ENCODE measurements around the gene RAB5B.
"Not testable (repeated sequence)": the region's sequence is repeated elsewhere in the genome, so short reads cannot be mapped to it uniquely, and the experiment has no call there.

RAB5B gene

DNA sequence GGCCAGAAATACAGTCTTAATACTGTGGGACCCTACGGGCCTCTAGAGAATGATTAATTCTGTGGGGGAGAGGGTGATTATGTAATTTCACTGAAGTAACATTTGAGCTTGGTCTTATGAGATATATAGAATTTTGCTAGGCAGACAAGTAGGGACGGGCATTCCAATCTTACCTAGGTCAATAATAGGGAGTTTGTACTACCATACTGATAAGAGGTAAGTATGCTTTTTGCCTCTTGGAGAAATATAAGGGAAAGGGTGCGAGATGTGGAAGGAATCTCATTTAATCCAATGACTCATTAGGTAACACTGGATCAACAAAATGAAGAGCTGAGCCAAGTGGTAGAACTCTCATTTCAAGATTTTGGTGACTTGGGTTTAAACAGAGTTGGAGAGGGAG, 5.2 kb downstream of the RAB5B start:
- H3K9me3 ChIP-seq (ENCODE audit: insufficient read depth, low read length, severe bottlenecking) = no peaks in the 10 kb centered on the region
- H3K27ac ChIP-seq (ENCODE audit: low read length) = no peak overlapping the region
- no peak overlapping the region for H3K9ac ChIP-seq (ENCODE audit: low read depth, low read length)
- H4K20me1 ChIP-seq (ENCODE audit: insufficient read depth, low read length) = 0 out of 2 replicates have a peak, but pooled peaks cover 2% of the 10 kb centered on the region
- no peak for TF ChIP-seq EZH2 (IDR thresholded peaks at IDR 0.05; ENCODE audit: borderline replicate concordance, low read depth, low read length, severe bottlenecking)
- TF ChIP-seq, protein P1, sequence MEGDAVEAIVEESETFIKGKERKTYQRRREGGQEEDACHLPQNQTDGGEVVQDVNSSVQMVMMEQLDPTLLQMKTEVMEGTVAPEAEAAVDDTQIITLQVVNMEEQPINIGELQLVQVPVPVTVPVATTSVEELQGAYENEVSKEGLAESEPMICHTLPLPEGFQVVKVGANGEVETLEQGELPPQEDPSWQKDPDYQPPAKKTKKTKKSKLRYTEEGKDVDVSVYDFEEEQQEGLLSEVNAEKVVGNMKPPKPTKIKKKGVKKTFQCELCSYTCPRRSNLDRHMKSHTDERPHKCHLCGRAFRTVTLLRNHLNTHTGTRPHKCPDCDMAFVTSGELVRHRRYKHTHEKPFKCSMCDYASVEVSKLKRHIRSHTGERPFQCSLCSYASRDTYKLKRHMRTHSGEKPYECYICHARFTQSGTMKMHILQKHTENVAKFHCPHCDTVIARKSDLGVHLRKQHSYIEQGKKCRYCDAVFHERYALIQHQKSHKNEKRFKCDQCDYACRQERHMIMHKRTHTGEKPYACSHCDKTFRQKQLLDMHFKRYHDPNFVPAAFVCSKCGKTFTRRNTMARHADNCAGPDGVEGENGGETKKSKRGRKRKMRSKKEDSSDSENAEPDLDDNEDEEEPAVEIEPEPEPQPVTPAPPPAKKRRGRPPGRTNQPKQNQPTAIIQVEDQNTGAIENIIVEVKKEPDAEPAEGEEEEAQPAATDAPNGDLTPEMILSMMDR (IDR thresholded peaks at IDR 0.05; ENCODE audit: borderline replicate concordance, extremely low read depth, low read length, poor library complexity, severe bottlenecking) = no peak
- no peak for DNase-seq
- H3K4me2 ChIP-seq (ENCODE audit: insufficient read depth, low read length) = no peak overlapping the region
- peaks cover 40% of the 10 kb centered on the region for H3K36me3 ChIP-seq (ENCODE audit: insufficient read depth, low read length)
- H2AFZ ChIP-seq (ENCODE audit: low read depth, low read length) = no peak overlapping the region
- no peaks in the 10 kb centered on the region for H3K27me3 ChIP-seq (ENCODE audit: insufficient read depth, low read length, poor library complexity)
- ATAC-seq (ENCODE audit: insufficient read depth, low read depth) = no peak
- peaks cover 22% of the 10 kb centered on the region for H3K4me1 ChIP-seq (ENCODE audit: insufficient read depth, low read length)
- no peak overlapping the region for H3K4me3 ChIP-seq (ENCODE audit: low read depth in 1 of 2, low read length in 2 of 2)
- peaks cover 54% of the 10 kb centered on the region for H3K79me2 ChIP-seq (ENCODE audit: insufficient read depth, low read length)

DNA sequence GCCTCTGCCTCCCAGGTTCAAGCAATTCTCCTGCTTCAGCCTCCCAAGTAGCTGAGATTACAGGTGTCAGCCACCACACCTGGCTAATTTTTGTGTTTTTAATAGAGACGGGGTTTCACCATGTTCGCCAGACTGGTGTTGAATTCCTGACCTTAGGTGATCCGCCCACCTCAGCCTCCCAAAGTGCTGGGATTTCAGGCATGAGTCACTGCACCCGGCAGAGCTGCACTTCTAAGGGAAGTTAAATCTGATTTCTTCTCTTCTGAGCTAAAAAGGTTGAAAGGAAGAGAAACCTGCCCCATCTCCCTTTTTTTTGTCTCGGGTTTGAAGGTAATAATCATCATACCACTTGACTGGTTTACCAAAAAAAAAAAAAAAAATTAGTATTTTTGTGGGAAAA, 8.0 kb downstream of the RAB5B start:
- not testable (repeated sequence) for H3K4me1 ChIP-seq (ENCODE audit: insufficient read depth, low read length); ATAC-seq (ENCODE audit: insufficient read depth, low read depth); H4K20me1 ChIP-seq (ENCODE audit: insufficient read depth, low read length); H3K4me3 ChIP-seq (ENCODE audit: low read depth in 1 of 2, low read length in 2 of 2); H3K9ac ChIP-seq (ENCODE audit: low read depth, low read length); DNase-seq; H2AFZ ChIP-seq (ENCODE audit: low read depth, low read length); H3K9me3 ChIP-seq (ENCODE audit: insufficient read depth, low read length, severe bottlenecking); H3K4me2 ChIP-seq (ENCODE audit: insufficient read depth, low read length); H3K27me3 ChIP-seq (ENCODE audit: insufficient read depth, low read length, poor library complexity); H3K27ac ChIP-seq (ENCODE audit: low read length)
- Histone ChIP-seq H3K79me2 (ENCODE audit: insufficient read depth, low read length) (peaks cover 28% of the 10 kb centered on the region), H3K36me3 (ENCODE audit: insufficient read depth, low read length) (peaks cover 45% of the 10 kb centered on the region)

- no peak for TF ChIP-seq EZH2 (IDR thresholded peaks at IDR 0.05; ENCODE audit: borderline replicate concordance, low read depth, low read length, severe bottlenecking)
- TF ChIP-seq, protein P1 (IDR thresholded peaks at IDR 0.05; ENCODE audit: borderline replicate concordance, extremely low read depth, low read length, poor library complexity, severe bottlenecking) = no peak
- Histone ChIP-seq H4K20me1 (ENCODE audit: insufficient read depth, low read length) (no peaks in the 10 kb centered on the region), H3K79me2 (ENCODE audit: insufficient read depth, low read length) (peaks cover 23% of the 10 kb centered on the region), H2AFZ (ENCODE audit: low read depth, low read length) (no peak overlapping the region), H3K27me3 (ENCODE audit: insufficient read depth, low read length, poor library complexity) (no peaks in the 10 kb centered on the region), H3K4me1 (ENCODE audit: insufficient read depth, low read length) (0 out of 2 replicates have a peak, but pooled peaks cover 2% of the 10 kb centered on the region), H3K9ac (ENCODE audit: low read depth, low read length) (no peak overlapping the region), H3K4me2 (ENCODE audit: insufficient read depth, low read length) (no peak overlapping the region), H3K27ac (ENCODE audit: low read length) (0 out of 2 replicates have a peak overlapping the region, but pooled peaks have one; percentile 43), H3K4me3 (ENCODE audit: low read depth in 1 of 2, low read length in 2 of 2) (no peak overlapping the region), H3K36me3 (ENCODE audit: insufficient read depth, low read length) (peaks cover 47% of the 10 kb centered on the region), H3K9me3 (ENCODE audit: insufficient read depth, low read length, severe bottlenecking) (no peaks in the 10 kb centered on the region)
- no peak for DNase-seq
- ATAC-seq (ENCODE audit: insufficient read depth, low read depth) = no peak
These were observed 8.6 kb downstream of the RAB5B start for GRCh38 chr12:55982319-55982936.

- H3K36me3 ChIP-seq (ENCODE audit: insufficient read depth, low read length) = peaks cover 49% of the 10 kb centered on the region
- no peaks in the 10 kb centered on the region for H3K9me3 ChIP-seq (ENCODE audit: insufficient read depth, low read length, severe bottlenecking)
- H2AFZ ChIP-seq (ENCODE audit: low read depth, low read length) = no peak overlapping the region
- H3K79me2 ChIP-seq (ENCODE audit: insufficient read depth, low read length) = peaks cover 16% of the 10 kb centered on the region
- H3K4me3 ChIP-seq (ENCODE audit: low read depth in 1 of 2, low read length in 2 of 2) = no peak overlapping the region
- H4K20me1 ChIP-seq (ENCODE audit: insufficient read depth, low read length) = no peaks in the 10 kb centered on the region
- H3K4me1 ChIP-seq (ENCODE audit: insufficient read depth, low read length) = 0 out of 2 replicates have a peak, but pooled peaks cover 2% of the 10 kb centered on the region
- H3K27me3 ChIP-seq (ENCODE audit: insufficient read depth, low read length, poor library complexity) = no peaks in the 10 kb centered on the region
- DNase-seq (no peak), ATAC-seq (ENCODE audit: insufficient read depth, low read depth) (no peak)
- TF ChIP-seq EZH2 (IDR thresholded peaks at IDR 0.05; ENCODE audit: borderline replicate concordance, low read depth, low read length, severe bottlenecking) = no peak
- TF ChIP-seq, protein P1 (IDR thresholded peaks at IDR 0.05; ENCODE audit: borderline replicate concordance, extremely low read depth, low read length, poor library complexity, severe bottlenecking) = no peak
- H3K27ac ChIP-seq (ENCODE audit: low read length) = no peak overlapping the region; the same call in 1 of the 2 replicates
- H3K9ac ChIP-seq (ENCODE audit: low read depth, low read length) = no peak overlapping the region
- no peak overlapping the region for H3K4me2 ChIP-seq (ENCODE audit: insufficient read depth, low read length)
These were observed 9.5 kb downstream of the RAB5B start for GRCh38 chr12:55983232-55983842.

Data from DND-41 (cell line).